ENCODE data around the gene ETNK1. TPM values are rescaled to one million over a fixed set of nuclear protein-coding genes. Genes with fewer than 3 reads are reported as not detected.

Gene ETNK1
- total RNA-seq, 1 experiment from 2014 or later: 124 TPM

GRCh38 chr12:22715254-22715653, 90.3 kb downstream of the ETNK1 start:
- Mint-ChIP-seq H3K4me3 (ENCODE audit: low read depth, unreplicated experiment) (no peak overlapping the region), H3K9me3 (ENCODE audit: low read depth, unreplicated experiment) (no peaks in the 10 kb centered on the region), H3K27ac (ENCODE audit: unreplicated experiment) (no peak overlapping the region), H3K36me3 (ENCODE audit: insufficient read depth, unreplicated experiment) (no peaks in the 10 kb centered on the region), H3K4me1 (ENCODE audit: low read depth, unreplicated experiment) (no peaks in the 10 kb centered on the region), H3K27me3 (ENCODE audit: unreplicated experiment) (peaks cover 13% of the 10 kb centered on the region)
- intact Hi-C loops (cut with micrococcal nuclease; ENCODE audit: unreplicated experiment): no loop called here
- TF ChIP-seq, protein P1, sequence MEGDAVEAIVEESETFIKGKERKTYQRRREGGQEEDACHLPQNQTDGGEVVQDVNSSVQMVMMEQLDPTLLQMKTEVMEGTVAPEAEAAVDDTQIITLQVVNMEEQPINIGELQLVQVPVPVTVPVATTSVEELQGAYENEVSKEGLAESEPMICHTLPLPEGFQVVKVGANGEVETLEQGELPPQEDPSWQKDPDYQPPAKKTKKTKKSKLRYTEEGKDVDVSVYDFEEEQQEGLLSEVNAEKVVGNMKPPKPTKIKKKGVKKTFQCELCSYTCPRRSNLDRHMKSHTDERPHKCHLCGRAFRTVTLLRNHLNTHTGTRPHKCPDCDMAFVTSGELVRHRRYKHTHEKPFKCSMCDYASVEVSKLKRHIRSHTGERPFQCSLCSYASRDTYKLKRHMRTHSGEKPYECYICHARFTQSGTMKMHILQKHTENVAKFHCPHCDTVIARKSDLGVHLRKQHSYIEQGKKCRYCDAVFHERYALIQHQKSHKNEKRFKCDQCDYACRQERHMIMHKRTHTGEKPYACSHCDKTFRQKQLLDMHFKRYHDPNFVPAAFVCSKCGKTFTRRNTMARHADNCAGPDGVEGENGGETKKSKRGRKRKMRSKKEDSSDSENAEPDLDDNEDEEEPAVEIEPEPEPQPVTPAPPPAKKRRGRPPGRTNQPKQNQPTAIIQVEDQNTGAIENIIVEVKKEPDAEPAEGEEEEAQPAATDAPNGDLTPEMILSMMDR (IDR thresholded peaks at IDR 0.05; ENCODE audit: unreplicated experiment): no peak
- DNase-seq: no peak
- no TSS peak for BruUV-seq (replicated peaks)
- CTCF ChIA-PET: interaction anchor here (0.5 kb wide), 1 partner anchor 27 kb away, joined by 5 read pairs; no protein-coding TSS in a partner anchor

GRCh38 chr12:22719745-22720144, 94.8 kb downstream of the ETNK1 start:
- no TSS peak for BruUV-seq (replicated peaks)
- Mint-ChIP-seq H3K27me3 (ENCODE audit: unreplicated experiment) (peaks cover 28% of the 10 kb centered on the region), H3K27ac (ENCODE audit: unreplicated experiment) (no peak overlapping the region), H3K4me1 (ENCODE audit: low read depth, unreplicated experiment) (no peaks in the 10 kb centered on the region), H3K36me3 (ENCODE audit: insufficient read depth, unreplicated experiment) (no peaks in the 10 kb centered on the region), H3K4me3 (ENCODE audit: low read depth, unreplicated experiment) (no peak overlapping the region), H3K9me3 (ENCODE audit: low read depth, unreplicated experiment) (no peaks in the 10 kb centered on the region)
- DNase-seq: no peak
- CTCF ChIA-PET: no interaction called here
- TF ChIP-seq, protein P1 (IDR thresholded peaks at IDR 0.05; ENCODE audit: unreplicated experiment): no peak
- intact Hi-C loops (cut with micrococcal nuclease; ENCODE audit: unreplicated experiment): no loop called here

DNA sequence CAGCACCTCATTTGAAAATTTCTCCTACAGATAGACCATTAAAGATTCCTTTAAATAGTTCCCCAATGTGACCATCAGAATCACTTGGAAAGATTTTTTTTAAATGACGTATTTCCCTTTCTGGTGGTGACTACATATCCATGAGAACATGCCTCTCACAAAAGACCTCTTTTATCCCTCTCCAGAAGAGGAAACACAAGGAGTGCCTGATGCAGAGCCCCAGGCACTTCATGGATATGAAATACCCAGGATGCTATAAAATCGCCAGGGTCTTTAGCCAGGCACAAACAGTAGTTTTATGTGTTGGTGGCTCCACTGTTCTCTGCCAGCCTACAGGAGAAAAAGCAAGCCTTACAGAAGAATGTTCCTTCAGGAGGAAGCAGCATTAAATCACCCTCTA, 97.1 kb downstream of the ETNK1 start:
- intact Hi-C loops (cut with micrococcal nuclease; ENCODE audit: unreplicated experiment): no loop called here
- CTCF ChIA-PET: no interaction called here
- Mint-ChIP-seq H3K27me3 (ENCODE audit: unreplicated experiment) (peaks cover 15% of the 10 kb centered on the region), H3K4me3 (ENCODE audit: low read depth, unreplicated experiment) (no peak overlapping the region), H3K9me3 (ENCODE audit: low read depth, unreplicated experiment) (no peaks in the 10 kb centered on the region), H3K27ac (ENCODE audit: unreplicated experiment) (no peak overlapping the region), H3K36me3 (ENCODE audit: insufficient read depth, unreplicated experiment) (no peaks in the 10 kb centered on the region), H3K4me1 (ENCODE audit: low read depth, unreplicated experiment) (no peaks in the 10 kb centered on the region)
- TF ChIP-seq, protein P1 (IDR thresholded peaks at IDR 0.05; ENCODE audit: unreplicated experiment): no peak
- DNase-seq: no peak
- BruUV-seq (replicated peaks): no TSS peak

DNA sequence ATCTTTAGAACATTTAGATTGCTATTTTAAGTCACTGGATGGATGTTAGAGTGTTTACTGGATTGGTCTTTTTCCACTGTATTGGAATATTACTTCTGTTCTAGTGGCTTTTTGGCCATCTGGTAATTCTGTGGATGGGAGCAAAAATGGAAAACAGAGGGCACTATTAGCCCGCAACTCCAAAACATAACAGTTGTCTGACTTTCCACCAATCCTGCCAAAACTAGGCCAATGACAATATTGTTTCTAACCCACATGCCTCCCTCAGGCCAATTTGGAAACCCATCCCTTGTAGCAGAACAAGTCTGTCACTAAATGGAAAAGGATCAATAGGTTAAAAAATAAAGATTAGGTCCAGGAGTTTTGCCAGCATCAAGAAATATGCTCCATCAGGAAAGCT, 97.8 kb downstream of the ETNK1 start:
- intact Hi-C loops (cut with micrococcal nuclease; ENCODE audit: unreplicated experiment): no loop called here
- DNase-seq: no peak
- peaks cover 15% of the 10 kb centered on the region for H3K27me3 Mint-ChIP-seq (ENCODE audit: unreplicated experiment)
- no peak overlapping the region for H3K27ac Mint-ChIP-seq (ENCODE audit: unreplicated experiment)
- no peaks in the 10 kb centered on the region for H3K4me1 Mint-ChIP-seq (ENCODE audit: low read depth, unreplicated experiment)
- CTCF ChIA-PET: no interaction called here
- no peak overlapping the region for H3K4me3 Mint-ChIP-seq (ENCODE audit: low read depth, unreplicated experiment)
- BruUV-seq (replicated peaks): no TSS peak
- TF ChIP-seq, protein P1 (IDR thresholded peaks at IDR 0.05; ENCODE audit: unreplicated experiment): no peak
- H3K36me3 Mint-ChIP-seq (ENCODE audit: insufficient read depth, unreplicated experiment): no peaks in the 10 kb centered on the region
- H3K9me3 Mint-ChIP-seq (ENCODE audit: low read depth, unreplicated experiment): no peaks in the 10 kb centered on the region

Data from Calu3 (cell line).